ENCODE results near the gene PLLP.

DNA sequence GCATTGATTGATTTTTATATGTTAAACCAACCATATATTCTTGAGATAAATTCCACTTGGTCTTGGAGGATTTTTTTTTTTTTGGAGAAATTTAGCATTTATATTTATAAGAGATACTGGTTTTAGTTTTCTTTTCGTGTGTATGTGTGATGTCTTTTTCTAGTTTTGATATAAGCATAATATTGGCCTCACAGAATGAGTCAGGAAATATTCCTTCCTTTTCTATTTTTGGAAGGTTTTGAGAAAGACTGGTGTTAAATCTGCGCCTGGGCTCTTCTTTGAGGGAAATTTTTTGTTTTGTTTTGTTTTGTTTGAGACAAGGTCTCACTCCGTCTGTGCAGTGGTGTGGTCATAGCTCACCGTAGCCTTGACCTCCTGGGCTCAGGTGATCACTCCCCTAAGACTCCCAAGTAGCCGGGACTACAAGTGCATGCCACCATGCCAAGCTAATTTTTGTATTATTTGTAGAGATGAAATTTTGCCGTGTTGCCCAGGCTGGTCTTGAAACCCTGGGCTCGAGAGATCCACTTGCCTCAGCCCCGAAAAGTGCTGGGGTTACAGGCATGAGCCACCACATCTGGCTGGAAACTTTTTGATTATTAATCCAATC lies 45.4 kb upstream of the PLLP start:
- TF ChIP-seq, protein P1, sequence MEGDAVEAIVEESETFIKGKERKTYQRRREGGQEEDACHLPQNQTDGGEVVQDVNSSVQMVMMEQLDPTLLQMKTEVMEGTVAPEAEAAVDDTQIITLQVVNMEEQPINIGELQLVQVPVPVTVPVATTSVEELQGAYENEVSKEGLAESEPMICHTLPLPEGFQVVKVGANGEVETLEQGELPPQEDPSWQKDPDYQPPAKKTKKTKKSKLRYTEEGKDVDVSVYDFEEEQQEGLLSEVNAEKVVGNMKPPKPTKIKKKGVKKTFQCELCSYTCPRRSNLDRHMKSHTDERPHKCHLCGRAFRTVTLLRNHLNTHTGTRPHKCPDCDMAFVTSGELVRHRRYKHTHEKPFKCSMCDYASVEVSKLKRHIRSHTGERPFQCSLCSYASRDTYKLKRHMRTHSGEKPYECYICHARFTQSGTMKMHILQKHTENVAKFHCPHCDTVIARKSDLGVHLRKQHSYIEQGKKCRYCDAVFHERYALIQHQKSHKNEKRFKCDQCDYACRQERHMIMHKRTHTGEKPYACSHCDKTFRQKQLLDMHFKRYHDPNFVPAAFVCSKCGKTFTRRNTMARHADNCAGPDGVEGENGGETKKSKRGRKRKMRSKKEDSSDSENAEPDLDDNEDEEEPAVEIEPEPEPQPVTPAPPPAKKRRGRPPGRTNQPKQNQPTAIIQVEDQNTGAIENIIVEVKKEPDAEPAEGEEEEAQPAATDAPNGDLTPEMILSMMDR (IDR thresholded peaks at IDR 0.05), result no peak
- TF ChIP-seq POLR2A (IDR thresholded peaks at IDR 0.05), result no peak
